GM19463 (cell line): ENCODE measurements around the gene RCL1.
A peak's percentile ranks its signal among the peaks of the same experiment; 100 is the strongest.
"Not testable (repeated sequence)": the region's sequence is repeated elsewhere in the genome, so short reads cannot be mapped to it uniquely, and the experiment has no call there.

Source experiments
- ATAC-seq: cut with Tn5 transposase; IDR thresholded peaks from one replicate; pipeline ENCODE4 v1.9.1; 2021; ENCODE audit warnings: mild to moderate bottlenecking, moderate library complexity; ENCODE audit not compliant: unreplicated experiment

RCL1 gene

DNA sequence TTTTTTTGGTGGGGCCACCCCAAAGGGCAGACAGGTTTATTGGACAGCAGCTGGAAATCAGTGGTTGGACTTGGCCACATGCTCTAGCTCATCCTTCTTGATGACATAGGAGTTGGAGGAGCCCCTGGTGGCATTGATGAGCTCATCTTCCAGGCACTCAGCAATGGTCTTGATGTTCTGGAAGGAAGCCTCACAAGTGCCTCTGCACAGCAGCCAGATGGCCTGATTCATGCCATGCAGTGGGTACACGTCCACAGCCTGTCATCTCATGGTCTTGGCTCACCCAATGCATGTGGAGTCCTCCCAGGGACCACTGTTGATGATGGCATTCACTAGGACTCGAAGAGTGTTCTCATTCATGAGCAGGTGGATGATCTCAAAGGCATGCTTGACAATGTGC, 11.3 kb upstream of the RCL1 start:
- no peak for ATAC-seq

GRCh38 chr9:4783191-4783590, 9.6 kb upstream of the RCL1 start:
- ATAC-seq = not testable (repeated sequence)

DNA sequence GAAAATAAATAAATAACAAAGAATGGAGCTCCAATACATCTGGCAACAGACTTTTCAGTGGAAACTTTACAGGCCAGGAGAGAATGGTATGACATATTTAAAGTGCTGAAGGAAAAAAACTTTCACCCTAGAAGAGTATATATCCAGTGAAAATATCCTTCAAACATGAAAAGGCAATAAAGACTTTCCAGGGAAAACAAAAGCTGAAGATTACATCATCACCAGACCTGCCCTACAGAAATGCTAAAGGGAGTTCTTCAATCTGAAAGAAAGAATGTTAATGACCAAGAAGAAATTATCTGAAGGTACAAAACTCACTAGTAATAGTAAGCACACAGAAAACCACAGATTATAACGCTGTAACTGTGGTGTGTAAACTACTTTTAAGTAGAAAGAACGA, 8.3 kb upstream of the RCL1 start:
- ATAC-seq = no peak

GRCh38 chr9:4786599-4786998, 6.1 kb upstream of the RCL1 start:
- no peak for ATAC-seq

GRCh38 chr9:4787876-4788275, 4.9 kb upstream of the RCL1 start:
- ATAC-seq = no peak

DNA sequence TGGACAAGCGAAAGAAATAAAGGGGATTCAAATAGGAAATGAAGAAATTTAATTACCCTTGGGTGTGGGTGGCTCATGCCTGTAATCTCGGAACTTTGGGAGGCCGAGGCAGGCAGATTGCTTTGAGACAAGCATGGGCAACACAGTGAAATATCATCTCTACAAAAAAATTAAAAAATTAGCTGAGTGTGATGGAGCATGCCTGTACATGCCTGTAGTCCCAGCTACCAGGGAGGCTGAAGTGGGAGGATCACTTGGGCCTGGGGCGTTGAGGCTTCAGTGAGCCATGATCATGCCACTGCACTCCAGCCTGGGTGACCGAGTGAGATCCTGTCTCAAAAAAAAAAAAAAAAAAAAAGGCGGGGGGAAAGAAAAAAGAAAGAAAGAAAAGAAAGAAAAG, 4.0 kb upstream of the RCL1 start:
- ATAC-seq = no peak

DNA sequence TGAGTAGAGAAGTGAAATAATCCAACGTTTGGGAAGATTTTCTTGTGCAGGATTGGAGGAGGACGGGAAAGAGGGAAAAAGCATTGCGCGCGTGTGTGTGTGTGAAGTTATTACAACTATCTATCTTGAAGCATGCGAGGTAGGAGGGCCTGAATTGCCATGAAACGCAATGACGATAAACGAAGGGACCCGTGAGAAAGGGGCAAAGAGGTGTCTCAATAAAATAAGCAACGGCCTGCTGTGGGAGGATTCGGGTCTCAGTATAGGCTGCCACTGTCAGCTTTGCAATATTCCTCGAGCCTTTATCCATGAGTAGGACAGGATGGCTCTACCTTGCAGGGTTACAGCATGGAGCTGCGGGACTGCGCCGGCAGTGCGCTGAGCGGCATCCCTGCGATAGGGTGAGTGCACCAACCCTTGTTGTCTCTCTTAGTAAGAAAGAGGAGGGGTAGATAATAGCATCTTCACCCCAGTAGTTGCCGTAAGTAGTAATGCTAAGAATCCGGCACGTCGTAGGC, 631 bp upstream of the RCL1 start:
- ATAC-seq = peak; percentile 22

GRCh38 chr9:4793459-4794395, 983 bp downstream of the RCL1 start:
- ATAC-seq = no peak

DNA sequence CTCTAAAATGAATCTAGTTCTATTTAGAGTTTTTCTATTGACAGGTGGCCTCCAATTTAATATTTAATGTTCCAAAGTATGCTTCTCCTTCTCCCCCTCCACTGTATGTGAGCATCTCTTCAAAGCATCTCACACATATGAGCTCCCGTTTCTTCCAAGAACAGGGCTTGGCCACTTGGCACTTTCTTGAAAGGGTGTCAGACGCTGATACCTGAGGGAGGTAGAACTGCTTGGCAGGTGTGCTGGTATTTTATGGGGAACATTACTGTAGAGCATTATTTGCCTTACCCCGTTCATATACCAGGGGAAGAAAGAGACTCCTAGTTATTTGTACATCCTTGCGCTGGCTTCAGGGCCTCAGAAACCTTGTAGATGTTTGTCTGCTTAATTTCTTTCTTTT, 1.9 kb downstream of the RCL1 start:
- ATAC-seq = no peak

DNA sequence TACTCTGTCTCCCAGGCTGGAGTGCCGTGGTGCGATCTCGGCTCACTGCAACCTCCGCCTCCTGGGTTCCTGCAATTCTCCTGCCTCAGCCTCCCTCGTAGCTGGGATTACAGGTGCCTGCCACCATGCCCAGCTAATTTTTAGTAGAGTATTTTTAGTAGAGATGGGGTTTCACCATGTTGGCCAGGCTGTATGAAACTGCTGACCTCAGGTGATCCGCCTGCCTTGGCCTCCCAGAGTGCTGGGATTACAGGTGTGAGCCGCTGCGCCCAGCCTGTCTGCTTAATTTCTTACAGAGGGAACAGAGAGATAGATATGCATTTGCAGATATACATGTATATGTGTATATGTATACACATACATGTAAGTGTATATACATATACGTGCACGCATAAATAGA, 2.4 kb downstream of the RCL1 start:
- not testable (repeated sequence) for ATAC-seq

DNA sequence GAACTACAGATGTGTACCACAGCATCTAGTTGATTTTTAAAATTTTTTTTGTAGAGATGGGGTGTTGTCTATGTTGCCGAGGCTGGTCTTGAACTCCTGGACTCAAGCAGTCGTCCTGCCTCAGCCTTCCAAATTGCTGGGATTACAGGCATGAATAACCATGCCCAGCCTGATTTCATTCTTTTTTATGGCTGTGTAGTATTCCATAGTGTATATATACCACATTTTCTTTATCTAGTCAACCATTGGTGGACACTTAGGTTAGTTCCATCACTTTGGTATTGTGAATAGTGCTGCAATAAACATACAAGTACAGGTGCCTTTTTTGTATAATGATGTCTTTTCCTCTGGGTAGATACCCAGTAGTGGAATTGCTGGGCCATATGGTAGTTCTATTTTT, 3.8 kb downstream of the RCL1 start:
- no peak for ATAC-seq

DNA sequence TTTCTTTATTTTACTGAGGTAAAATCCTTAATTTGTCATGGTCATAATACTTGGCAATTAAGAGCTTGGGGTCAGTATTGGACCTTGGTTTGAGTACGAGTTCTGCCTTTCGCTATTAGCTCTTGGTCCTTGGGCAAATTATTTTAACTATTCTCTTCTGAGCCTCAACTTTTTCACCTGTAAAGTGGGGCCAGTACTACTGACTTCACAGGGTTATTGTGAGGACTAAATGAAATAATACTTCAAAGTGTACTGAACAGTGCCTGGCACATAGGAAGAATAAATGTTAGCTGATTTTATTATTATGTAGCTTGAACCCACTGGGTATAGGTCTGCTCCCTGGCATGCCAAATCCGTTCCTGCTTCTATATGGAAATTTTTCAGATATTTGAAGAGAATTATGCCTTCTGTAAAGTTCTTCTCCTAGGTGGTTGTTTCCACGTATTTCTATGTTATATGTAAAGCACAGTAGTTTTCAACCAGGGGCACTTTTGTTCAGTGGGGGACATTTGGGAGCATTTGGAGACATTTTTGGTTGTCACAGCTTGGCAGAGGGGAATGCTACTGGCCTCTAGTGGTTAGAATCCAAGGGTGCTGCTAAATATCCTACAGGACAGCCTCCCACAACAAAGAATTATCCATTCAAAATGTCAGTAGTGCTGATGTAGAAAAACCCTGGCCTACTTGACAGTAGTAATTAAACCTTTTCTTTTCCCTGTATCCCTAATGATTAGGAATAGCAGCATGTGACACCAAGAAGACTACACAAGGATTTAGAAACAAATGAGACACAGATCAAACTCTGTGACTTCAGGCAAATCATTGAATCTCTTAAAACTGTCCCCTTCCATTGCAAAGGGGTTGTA, 4.5 kb downstream of the RCL1 start:
- ATAC-seq = no peak

- ATAC-seq = no peak
These were observed 5.1 kb downstream of the RCL1 start for GRCh38 chr9:4797854-4798150.

GRCh38 chr9:4798281-4799032, 5.7 kb downstream of the RCL1 start:
- no peak for ATAC-seq

DNA sequence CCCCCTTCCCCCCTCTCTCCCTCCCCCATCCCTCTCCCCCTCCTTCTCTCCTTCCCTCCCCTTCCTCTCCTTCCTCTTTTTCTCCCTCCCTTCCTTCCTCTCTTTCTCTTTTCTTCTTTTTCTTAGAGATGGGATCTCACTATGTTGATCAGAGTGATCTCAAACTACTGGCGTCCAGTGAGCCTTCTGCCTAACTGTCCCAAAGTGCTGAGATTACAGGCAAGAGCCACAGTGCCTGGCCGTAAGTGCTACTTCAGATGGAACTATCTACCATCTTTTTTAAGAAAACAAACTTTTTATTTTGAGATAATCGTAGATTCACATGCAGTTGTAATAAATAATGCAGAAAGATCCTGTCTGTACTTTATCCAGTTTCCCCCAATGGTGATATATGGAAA, 6.3 kb downstream of the RCL1 start:
- ATAC-seq = no peak

DNA sequence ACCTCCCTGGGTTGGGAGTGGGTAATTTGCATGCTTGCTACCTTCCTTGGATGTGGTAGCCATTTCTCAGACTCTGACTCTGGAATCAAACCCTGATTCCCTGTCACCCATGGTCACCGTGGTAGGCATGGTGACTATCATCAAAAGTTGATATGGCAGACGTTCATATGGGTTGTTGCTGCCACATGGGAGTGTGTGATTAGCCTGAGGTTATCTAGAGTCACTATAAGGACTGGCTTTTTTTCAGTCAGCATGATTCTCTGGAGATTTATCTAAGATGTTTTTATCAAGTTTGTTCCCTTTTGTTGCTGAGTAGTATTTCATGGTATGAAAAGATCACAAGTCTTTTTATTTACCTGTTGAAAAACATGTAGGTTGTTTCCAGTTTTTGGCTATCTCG, 7.0 kb downstream of the RCL1 start:
- ATAC-seq = no peak

- ATAC-seq = no peak
These were observed 8.4 kb downstream of the RCL1 start for GRCh38 chr9:4801156-4801555.

DNA sequence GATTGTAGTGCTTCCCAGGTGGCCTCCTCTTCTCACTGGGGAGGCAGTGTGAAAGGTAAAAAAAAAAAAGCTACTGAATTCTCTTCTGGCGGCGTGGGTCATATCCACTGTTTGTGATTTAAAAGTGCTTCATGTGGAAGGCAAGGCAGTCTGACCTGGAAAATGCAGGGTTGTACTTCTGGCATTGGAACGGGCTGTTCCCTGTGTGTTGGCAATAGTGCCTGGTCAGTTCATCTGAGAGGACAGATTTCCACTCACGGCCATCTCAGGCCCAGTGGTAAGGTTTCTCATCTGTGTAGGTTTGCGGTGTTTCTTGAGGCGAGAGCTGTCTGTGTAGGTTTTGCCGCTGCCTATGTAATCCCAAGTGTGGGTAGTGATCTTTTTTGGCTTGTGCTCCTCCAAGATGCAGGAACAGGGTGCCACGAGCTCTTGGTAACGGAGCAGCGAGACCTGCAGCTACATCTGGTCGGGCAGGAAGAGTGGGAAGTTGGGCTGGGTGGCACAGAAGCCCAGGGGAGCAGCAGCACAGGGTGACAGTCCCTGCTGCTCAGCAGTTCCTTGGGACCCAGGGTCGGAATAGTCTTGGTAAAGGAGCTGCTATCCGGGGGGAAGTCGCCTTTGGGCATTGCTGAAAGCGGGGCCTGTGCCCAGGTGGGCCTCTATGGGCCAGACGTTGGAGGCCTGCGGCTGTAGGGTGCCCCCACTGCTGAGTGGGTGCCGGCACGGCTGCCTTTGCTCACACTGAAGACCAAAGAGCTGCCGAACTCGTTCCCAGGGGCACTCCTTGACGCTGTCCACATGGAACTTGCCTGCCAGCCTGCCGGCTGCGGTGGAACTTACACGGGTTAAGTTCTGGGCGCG, 11.2 kb downstream of the RCL1 start:
- ATAC-seq = no peak

GRCh38 chr9:4804531-4805016, 11.8 kb downstream of the RCL1 start:
- no peak for ATAC-seq
